Duodenal mucosa (tissue), 2 donors: ENCODE results near the gene ATM.

Experiments
- H3K27ac ChIP-seq: one replicate; pipeline ENCODE4 v1.7.0; 2013; ENCODE audit warnings: low read depth, low read length
- H3K27me3 ChIP-seq, 2 donors: one replicate each; pipeline ENCODE4 v1.7.0; 2013; ENCODE audit warnings: low read length in 2 of 2, control low read depth in 1 of 2; ENCODE audit not compliant: insufficient read depth in 2 of 2, control insufficient read depth in 1 of 2
- H3K36me3 ChIP-seq, 2 donors: one replicate each; pipeline ENCODE4 v1.7.0; 2013; ENCODE audit warnings: low read length in 2 of 2, control low read depth in 1 of 2; ENCODE audit not compliant: insufficient read depth in 2 of 2, control insufficient read depth in 1 of 2
- H3K4me1 ChIP-seq, 2 donors: one replicate each; pipeline ENCODE4 v1.7.0; 2013; ENCODE audit warnings: low read length in 2 of 2, control low read depth in 1 of 2; ENCODE audit not compliant: insufficient read depth in 2 of 2, control insufficient read depth in 1 of 2
- H3K4me3 ChIP-seq, 2 donors: one replicate each; pipeline ENCODE4 v1.7.0; 2013; ENCODE audit warnings: low read length in 2 of 2, low read depth in 1 of 2
- H3K9ac ChIP-seq, 2 donors: one replicate each; pipeline ENCODE4 v1.7.0; 2013; ENCODE audit warnings: low read length in 2 of 2, low read depth in 1 of 2
- H3K9me3 ChIP-seq, 2 donors: one replicate each; pipeline ENCODE4 v1.7.0; 2013; ENCODE audit warnings: low read length in 2 of 2, control low read depth in 1 of 2; ENCODE audit not compliant: control insufficient read depth in 1 of 2

ATM gene

DNA sequence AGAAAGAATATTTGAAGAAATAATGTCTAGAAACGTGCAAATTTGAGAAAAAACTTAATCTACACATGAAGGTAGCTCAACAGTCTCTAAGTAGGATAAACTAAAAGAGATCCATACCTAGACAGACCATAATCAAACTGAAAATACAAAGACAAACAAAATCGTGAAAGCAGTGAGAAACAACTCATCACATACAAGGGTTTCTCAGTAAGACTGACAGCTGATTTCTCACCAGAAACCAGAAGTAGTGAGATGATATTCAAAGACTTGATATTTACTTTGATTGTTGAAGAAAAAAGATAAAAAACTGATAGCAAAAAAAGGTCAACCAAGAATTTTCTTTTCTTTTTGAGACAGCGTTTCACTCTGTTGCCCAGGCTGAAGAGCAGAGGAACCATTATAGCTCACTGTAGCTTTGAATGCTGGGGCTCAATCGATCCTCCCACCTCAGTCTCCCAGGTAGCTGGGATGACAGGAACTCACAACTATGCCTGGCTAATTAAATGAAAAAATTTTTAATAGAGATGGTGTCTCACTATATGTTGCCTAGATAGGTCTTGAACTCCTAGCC, 17.9 kb upstream of the ATM start:
- Histone ChIP-seq H3K4me1 (no peaks in the 10 kb centered on the region), H3K27ac (no peak overlapping the region), H3K9ac (no peak overlapping the region), H3K36me3 (peaks cover 24 to 48% of the 10 kb centered on the region in 2 donors), H3K9me3 (peaks cover 17 to 24% of the 10 kb centered on the region in 2 donors), H3K4me3 (no peak overlapping the region), H3K27me3 (no peaks in the 10 kb centered on the region)

DNA sequence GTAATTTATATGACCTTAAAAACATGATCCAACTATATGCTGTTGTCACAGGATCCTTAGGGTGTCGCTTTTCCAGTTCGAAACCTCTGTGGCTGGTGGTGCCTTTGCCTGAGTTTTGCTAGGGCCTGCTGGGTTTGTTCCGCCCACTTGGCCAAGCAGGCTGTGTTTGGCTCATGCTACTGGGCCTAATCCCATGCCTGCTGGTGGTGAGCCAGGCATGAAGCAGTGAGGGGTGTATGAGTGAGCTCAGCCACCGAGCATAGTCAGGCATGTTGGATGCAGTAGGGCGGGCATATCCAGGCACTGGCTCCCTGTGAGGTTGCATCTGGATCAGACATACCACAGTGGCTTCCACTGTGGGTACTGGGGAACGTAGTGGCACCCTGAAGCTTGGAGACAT, 16.7 kb upstream of the ATM start:
- Histone ChIP-seq H3K4me3 (no peak overlapping the region), H3K27ac (no peak overlapping the region), H3K9ac (no peak overlapping the region), H3K4me1 (no peaks in the 10 kb centered on the region), H3K36me3 (peaks cover 24 to 48% of the 10 kb centered on the region in 2 donors), H3K27me3 (no peaks in the 10 kb centered on the region), H3K9me3 (peaks cover 17 to 24% of the 10 kb centered on the region in 2 donors)

GRCh38 chr11:108206969-108207682, 15.7 kb upstream of the ATM start:
- Histone ChIP-seq H3K9ac (no peak overlapping the region), H3K27ac (no peak overlapping the region), H3K9me3 (peaks cover 17 to 24% of the 10 kb centered on the region in 2 donors), H3K27me3 (no peaks in the 10 kb centered on the region), H3K36me3 (peaks cover 24 to 48% of the 10 kb centered on the region in 2 donors), H3K4me3 (no peak overlapping the region), H3K4me1 (no peaks in the 10 kb centered on the region)

DNA sequence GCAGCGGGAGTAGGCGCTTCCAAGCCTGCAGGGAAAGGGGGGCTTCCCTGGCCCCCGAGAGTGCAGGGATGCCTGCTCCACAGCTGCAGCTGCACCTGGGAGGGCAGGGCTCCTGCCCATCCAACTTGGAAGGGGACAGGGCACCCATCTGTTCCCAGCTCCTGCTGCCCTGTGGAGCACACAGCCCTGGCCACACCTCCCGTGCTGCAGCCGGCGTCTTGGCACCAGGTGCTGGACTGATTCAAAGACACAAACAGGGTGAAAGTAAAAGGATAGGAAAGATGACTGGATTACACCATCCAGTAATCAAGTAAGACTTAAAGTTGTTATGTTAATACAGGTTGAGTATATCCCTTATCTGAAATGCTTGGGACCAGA, 15.2 kb upstream of the ATM start:
- Histone ChIP-seq H3K27ac (no peak overlapping the region), H3K4me3 (no peak overlapping the region), H3K9me3 (peaks cover 17 to 24% of the 10 kb centered on the region in 2 donors), H3K36me3 (peaks cover 24 to 48% of the 10 kb centered on the region in 2 donors), H3K4me1 (no peaks in the 10 kb centered on the region), H3K27me3 (no peaks in the 10 kb centered on the region), H3K9ac (no peak overlapping the region)

GRCh38 chr11:108210441-108210840, 12.4 kb upstream of the ATM start:
- no peaks in the 10 kb centered on the region for H3K4me1 ChIP-seq
- peaks cover 12 to 15% of the 10 kb centered on the region in 2 donors for H3K9me3 ChIP-seq
- no peak overlapping the region for H3K27ac ChIP-seq
- H3K4me3 ChIP-seq = no peak overlapping the region
- peaks cover 24 to 40% of the 10 kb centered on the region in 2 donors for H3K36me3 ChIP-seq
- no peak overlapping the region for H3K9ac ChIP-seq
- H3K27me3 ChIP-seq = no peaks in the 10 kb centered on the region

GRCh38 chr11:108213784-108214183, 9.1 kb upstream of the ATM start:
- Histone ChIP-seq H3K27ac (no peak overlapping the region), H3K9ac (no peak overlapping the region), H3K4me3 (no peak overlapping the region), H3K36me3 (peaks cover 0 to 8% of the 10 kb centered on the region in 2 donors), H3K4me1 (no peaks in the 10 kb centered on the region), H3K27me3 (no peaks in the 10 kb centered on the region), H3K9me3 (no peaks in the 10 kb centered on the region)

DNA sequence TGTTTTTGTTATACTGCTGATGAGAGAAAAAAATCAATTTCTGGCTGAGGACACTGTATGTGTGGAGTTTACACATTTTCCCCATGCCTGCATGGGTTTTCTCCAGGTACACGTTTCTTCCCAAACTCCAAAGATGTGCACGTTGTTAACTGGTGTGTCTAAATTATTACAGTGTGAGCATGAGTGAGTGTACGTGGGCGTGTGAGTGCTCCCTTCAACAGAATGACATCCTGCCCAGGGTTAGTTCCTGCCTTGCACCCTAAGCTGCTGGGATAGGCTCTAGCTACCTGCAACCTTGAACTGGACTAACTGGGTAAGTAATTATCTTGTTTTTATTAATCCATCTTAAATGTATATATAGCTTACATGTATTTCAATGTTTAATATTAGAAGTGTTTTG, 5.9 kb upstream of the ATM start:
- peaks cover 10 to 16% of the 10 kb centered on the region in 2 donors for H3K4me1 ChIP-seq
- no peaks in the 10 kb centered on the region for H3K9me3 ChIP-seq
- no peak overlapping the region for H3K9ac ChIP-seq

DNA sequence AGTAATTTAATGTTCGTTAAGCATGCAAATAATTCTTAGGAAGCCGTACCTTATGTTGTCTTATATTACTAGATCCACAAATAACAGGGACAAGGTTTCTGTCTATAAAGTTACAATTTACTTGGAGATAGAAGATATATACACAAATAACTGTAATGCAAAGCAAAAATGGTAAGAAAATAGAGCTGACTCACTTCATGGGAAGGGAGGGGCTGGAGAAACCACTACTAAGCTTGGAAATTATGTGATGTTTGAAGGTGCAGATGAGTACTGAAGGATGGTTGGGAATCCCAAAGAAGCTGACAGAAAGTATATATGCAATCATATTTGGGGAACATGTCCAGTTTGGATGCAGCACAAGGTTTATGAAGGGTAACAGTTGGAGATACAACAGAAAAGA, 4.4 kb upstream of the ATM start:
- Histone ChIP-seq H3K4me1 (peaks cover 10 to 16% of the 10 kb centered on the region in 2 donors), H3K27ac (no peak overlapping the region), H3K4me3 (no peak overlapping the region), H3K9ac (no peak overlapping the region), H3K27me3 (no peaks in the 10 kb centered on the region), H3K9me3 (no peaks in the 10 kb centered on the region), H3K36me3 (peaks cover 0 to 4% of the 10 kb centered on the region in 2 donors)

More for the DNA sequence above, 5.9 kb upstream of the ATM start:
- Histone ChIP-seq H3K4me3 (no peak overlapping the region), H3K36me3 (peaks cover 0 to 4% of the 10 kb centered on the region in 2 donors), H3K27ac (no peak overlapping the region), H3K27me3 (no peaks in the 10 kb centered on the region)

DNA sequence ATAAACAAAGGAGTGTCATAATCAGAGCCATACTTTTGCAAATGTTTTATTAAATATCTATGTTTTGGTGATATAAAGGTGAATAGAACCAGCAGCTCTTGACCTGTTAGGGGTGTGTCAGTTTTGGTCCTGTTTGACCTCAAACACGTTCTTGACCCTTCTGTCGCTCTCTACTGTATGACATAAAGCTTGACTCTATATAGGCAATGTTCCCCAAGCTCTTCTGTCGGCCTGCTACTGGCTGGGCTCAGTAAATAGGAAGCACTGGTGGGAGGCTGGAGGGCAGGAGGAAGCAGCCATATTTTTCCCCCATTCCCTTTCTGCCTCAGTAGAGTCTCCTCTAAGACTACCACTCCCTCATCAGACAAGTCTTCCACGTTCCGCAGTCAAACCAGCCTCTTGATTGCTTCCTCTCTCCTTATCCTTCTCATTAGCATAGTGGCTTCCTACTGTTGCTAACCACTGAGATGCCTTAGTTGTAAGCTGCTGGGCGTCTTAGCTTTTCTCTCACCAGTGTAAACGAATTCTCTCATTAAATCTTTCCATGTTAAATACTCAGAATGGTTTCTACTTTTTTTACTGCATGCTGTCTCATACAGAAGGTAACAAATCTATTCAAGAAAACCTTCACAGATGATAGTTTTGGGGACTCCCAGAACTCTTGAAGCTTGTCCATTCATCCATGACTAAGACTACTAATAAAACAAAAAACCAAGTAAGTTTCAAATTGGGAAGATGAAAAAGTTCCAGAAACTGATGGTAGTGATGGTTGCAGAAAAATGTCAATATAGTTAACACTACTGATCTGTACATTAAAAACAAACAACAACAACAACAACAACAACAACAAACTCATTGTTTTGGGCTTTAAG, 3.7 kb upstream of the ATM start:
- Histone ChIP-seq H3K36me3 (no peaks in the 10 kb centered on the region), H3K27ac (no peak overlapping the region), H3K27me3 (no peaks in the 10 kb centered on the region), H3K4me1 (peaks cover 17 to 22% of the 10 kb centered on the region in 2 donors), H3K9ac (no peak overlapping the region), H3K4me3 (no peak overlapping the region), H3K9me3 (no peaks in the 10 kb centered on the region)
